LoVo (cell line): ENCODE results near the gene GPC1.
"Not testable (repeated sequence)": the region's sequence is repeated elsewhere in the genome, so short reads cannot be mapped to it uniquely, and the experiment has no call there.

Experiments
- DNase-seq: peaks from one replicate; pipeline ENCODE4 v3.0.0-alpha.2; 2016; ENCODE audit warnings: low spot score

The GPC1 gene, protein sequence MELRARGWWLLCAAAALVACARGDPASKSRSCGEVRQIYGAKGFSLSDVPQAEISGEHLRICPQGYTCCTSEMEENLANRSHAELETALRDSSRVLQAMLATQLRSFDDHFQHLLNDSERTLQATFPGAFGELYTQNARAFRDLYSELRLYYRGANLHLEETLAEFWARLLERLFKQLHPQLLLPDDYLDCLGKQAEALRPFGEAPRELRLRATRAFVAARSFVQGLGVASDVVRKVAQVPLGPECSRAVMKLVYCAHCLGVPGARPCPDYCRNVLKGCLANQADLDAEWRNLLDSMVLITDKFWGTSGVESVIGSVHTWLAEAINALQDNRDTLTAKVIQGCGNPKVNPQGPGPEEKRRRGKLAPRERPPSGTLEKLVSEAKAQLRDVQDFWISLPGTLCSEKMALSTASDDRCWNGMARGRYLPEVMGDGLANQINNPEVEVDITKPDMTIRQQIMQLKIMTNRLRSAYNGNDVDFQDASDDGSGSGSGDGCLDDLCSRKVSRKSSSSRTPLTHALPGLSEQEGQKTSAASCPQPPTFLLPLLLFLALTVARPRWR

DNA sequence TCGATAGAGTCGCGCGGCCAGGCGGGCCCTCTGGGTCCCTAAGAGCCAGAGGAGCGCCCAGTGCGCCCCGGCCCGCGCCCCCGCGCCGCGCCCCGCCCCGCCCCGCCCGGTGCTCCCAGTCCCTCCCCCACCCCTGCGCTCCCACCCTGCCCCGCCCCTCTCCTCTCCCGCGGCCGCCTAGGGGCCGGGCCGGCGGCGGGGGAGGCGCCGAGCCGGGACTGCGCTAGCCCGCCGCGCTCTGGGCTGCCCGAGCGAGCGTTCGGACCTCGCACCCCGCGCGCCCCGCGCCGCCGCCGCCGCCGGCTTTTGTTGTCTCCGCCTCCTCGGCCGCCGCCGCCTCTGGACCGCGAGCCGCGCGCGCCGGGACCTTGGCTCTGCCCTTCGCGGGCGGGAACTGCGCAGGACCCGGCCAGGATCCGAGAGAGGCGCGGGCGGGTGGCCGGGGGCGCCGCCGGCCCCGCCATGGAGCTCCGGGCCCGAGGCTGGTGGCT is at the start of gene GPC1:
GPC1 (plus strand) TSS at position 207 of the 491 bp plus-strand sequence; CDS start at position 463, 256 bp downstream.
- peak; percentile 76 for DNase-seq

DNA sequence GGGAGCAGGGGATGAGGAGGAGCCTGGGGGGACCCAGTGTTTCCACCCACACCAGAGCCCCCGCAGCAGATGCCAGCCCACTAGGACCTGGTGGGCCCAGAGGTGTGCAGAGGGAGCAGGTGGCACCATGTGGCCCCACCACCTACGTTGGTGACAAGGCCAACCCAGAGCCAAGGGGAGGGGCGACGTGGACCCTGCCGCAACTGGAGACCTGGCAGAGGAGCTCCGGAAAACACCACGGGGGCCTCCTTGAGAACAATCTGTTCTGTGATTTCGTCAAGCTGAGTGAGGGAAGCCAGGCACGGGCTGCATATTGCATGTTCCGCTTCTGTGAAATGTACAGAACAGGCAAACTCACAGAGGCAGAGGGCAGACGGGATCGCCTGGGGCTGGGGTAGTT is 49.1 kb upstream of the GPC1 start:
- no peak for DNase-seq

DNA sequence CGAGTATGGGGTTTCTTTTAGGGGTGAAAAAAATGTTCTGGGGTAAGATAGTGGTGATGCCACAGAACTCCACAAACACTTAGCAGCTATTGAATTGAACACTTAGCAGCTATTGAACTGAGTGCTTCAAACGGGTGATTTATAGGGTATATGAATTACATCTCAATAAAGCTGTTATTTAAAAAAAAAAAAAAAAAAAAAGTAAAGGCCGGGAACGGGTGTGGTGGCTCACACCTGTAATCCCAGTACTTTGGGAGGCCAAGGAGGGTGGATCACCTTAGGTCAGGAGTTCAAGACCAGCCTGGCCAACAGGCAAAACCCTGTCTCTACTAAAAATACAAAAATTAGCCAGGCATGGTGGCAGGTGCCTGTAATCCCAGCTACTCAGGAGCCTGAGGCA is 48.7 kb upstream of the GPC1 start:
- DNase-seq: not testable (repeated sequence)

DNA sequence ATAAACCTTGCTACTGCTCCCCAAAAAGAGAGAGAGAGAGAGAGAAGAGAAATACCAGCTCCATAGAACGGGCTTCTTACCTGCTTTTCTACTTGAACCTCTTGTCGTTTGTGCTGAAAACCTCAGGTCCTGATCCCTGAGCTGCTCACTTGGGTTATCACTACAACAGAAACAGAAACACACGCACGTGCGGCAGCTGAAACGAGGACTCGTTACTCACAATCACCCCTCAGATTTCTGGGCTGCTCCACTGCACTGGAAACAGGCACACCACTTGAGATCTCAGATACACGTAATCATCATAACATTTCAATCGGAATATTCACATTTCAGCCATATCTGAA is 48.2 kb upstream of the GPC1 start:
- no peak for DNase-seq

DNA sequence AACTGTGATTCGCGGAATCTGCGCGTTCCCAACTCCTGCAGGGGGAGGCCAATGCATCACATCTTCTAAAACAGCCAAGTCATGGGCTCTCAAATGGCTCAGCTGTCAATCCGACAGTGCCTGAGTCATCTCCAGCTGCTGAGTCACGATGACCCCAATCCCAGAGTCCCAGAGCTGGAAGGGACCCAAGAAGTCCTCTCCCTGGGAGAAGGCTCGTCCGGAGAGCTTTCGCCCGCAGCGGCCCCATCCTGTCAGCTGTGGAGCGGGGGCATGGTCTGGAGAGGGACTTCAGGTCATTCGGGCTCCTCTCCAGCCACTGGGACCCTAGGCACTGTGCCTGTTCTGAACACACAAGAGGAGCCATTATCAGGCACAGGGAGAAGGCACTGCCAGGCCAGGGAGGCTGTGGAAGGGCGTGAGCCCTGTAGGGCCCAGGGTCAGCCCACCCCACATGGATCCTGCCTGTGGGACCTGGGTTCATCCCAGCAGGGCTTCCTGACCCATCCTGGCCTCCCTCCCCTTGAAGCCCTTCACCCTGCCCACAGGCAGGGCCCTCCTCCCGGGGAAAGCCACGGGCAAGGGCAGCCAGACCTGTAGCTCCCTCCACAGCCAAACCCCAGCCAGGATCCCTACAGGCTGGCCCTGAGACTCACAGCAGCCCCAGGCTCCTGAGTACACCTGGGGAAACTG is 47.6 kb upstream of the GPC1 start:
- DNase-seq: peak; percentile 75

DNA sequence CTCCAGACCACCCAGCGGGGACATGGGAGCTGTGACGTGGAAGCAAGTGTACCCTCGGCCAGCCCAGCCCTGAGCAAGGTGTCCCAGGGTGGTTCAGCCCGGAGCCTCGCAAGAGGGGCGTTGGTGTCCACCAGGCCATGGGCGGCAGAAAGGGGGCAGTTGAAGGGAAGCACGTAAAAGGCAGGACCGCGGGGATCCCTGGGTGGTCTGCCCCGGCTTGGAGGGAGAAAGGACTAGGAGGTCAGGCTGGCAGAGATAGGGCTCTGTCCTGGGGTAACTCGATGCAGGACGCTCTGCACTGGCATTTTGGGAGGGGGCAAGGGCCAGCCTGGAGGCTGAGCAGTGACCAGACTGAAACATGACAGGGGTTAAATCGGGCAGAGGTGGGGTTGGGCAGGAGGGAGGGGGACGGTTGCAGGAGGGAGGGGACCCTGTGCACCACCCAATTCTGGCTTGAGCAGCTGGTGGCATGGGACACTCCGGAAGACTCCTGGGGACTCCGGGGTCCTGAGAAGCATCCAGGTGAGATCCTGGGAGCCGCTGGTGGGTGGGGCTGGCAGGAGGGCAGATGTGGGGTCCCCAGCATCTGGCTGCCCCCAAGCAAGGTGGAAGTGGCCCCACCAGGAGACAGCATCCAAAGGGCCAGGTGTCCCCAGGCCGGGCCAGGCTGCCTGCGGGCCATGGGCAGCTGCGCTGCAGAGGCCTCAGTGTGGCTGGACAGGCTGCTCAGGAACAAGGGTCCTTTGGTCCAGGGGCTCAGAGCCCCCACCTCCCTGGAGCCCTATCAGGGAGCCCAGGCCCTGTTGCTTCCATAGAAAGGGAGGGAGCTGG is 46.8 kb upstream of the GPC1 start:
- DNase-seq: no peak

DNA sequence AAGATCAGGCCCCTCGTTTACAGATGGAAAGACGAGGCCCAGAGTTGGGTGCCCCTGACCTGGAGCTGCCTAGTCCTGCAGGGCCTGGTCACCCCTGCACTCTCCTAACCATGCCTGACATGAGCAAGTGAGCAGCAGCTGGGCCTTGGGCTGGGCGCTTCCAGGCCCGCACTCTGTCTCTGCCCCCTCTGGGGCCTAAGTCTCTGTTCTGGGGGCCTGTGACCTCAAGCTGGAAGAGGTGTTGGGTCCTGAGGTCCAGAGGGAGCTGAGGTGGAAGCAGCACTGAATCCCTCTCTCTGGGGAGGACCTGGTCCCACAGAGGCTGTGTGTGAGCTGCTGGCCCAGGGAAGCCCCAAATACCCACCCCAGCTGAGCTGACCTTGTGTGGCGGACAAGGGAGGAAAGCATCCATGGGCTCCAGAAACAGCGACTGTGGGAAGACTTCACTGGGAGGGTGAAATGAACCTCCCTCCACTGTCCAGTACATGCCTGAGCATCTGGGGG is 46.1 kb upstream of the GPC1 start:
- no peak for DNase-seq

DNA sequence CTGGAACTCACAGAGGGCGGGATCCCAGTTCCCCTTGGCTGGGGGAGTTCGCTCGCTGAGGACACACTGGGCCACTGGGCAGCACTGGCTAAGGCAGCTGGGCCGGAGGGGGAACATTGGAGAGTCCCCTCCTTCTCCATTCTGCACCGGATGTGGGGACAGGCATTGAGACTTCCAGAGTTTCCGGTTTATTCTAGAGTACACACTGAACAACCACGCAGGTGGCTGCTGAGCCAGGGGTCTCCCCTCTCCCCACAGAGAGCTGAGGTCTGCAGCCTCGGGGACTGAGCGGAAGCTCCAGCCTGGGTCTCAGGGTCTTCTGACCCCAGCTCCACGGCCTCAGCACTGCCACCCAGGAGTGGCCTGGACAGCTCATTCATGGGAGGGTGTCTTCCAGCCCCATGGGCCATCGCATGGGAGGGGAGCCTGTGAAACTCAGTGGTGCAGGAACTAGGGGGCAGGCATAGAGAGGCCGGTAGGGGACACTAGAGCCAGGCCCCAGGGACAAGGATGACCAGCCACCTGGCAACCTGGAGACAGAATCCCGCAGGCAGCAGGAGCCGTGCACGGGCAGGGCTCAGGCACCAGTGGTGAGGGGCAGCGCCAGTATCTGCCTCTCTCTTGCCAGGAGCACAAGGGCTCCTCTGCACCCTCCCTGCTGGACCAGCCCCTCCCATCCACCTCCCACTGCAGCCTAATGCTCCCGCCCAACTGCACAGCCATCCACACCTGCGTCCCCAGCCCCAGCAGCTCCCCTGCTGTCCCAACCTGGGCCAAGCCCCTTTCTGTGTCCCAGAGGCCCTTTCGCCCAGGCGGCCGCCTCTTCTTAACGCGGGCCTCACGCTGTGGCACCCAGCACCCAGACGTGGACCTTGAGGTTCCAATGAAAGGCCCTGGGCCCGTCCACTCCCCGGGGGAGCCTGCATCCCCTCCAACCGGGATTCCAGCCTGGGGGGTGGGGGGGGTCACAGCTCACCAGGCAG is 45.1 kb upstream of the GPC1 start:
- no peak for DNase-seq

DNA sequence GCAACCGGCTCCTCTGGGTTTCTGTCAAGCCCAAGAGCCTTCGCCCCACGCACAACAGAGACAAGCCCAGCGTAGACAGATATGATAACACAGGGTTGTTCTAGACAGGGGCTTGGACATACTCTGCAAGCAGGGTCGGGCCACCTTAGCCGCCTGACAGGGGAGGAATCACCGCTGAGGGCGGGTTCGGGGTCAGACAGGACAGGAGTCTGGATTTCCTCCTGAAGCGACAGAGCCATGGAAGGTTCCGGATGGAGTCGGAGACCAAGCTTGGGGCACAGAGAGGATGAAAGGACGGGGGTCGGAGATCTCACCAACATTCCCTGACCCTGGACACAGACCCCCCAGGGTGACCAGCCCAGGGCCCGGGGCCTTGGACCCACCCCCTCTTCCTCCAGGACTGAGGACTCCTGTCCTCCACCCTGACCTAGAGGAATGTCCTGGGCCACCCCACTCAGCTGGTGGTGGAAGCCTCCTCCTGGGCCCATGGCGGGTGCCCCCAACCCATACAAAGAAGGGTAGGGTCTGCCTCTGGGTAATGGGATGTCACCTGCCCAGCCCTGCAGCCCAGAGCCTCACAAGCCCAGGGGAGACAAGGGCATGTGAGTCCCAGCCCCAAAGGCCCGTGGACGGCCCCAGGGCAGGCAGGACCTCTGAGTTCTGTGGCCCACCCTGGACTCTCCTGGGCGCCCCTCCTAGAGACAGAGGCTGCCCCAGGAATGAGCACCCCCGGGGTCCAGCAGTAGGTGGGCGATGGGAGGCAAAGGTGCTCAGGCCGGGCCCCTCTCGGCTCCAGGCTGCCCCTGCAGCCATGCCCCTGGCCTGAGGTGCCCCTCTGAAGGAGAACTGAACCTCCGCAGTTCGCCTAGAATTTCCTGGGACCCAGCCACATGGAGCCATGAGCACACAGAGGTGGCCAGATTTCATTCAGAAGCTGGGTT is 44.1 kb upstream of the GPC1 start:
- no peak for DNase-seq

DNA sequence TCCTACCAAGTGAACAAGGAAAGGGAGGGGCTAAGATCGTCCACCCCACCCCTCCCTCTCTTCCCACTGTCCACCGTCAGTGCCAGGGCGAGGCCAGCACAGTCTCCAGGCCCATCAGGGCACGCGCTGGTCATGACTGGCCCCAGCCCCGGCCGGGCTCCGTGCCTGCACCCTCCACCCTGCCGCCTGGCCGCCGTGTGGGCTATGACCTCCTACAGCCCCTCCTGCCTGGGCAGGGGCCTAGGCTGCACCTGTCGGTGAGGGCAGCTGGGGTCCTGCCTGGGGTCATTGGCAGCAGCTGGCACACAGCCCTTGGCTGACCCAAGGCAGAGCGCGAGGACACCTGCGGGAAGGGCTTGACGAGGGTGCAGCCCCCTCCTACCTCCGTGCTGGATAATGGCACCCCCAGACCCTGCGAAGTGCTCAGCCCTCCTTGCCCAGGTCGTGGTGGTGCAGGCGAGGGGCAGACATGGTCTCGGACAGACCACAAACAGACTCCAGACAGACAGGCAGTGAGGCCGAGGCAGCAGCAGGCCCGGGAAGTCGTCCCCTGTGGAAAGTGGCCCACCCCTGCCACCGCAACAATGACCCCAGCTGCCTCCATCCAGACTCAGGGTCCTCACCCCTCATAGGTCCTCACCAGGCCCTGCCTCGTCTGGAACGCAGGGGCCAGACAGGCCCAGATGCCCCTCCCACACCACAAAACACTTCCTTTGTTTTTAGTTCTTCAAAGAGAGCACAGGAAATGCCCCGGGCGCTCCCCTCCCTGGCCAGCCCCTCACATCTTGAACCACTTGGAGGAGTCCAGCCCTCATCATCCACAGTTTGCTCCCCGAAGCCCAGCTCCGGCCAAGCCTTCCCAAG is 43.1 kb upstream of the GPC1 start:
- DNase-seq: no peak

DNA sequence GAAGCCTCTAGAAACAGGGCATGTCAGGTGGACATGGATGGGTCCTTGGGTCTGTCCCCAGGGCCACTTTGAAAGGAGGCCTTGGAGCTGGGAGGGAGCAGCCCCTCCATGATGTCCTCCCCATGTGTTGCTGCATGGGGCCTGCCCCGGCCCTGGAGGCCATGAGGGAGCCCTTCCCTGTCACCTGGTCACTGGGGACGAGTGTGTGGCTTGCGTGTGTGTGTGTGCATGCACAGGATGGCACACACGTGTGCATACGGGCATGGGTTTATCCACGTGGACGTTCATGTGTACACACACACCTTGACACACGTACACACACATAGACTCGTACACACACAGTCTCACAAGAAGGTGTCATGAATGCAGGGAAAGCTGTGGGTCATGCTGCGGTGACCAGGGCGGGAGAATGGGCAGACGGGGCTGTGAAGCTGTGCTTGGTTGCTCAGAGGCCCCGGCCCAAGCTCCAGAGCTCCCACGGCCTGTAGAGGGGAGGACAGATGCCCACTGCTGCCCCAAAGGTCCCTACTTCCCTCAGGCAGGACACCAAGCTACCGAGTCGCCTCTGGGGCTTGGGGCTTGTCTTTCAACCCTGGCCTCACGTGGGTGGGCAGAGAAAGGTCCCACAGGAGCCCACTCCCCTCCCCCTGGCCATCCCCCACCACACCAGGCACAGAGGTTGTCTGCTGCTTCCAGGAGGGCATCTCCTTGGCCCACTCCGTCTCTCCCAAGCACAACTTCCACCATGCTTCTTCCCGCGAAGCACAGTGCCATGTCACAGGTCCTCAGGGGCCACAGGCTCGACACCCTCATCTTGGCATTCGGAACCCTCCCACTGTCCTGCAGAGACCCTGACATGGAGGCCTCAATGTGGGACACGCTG is 42.3 kb upstream of the GPC1 start:
- no peak for DNase-seq

DNA sequence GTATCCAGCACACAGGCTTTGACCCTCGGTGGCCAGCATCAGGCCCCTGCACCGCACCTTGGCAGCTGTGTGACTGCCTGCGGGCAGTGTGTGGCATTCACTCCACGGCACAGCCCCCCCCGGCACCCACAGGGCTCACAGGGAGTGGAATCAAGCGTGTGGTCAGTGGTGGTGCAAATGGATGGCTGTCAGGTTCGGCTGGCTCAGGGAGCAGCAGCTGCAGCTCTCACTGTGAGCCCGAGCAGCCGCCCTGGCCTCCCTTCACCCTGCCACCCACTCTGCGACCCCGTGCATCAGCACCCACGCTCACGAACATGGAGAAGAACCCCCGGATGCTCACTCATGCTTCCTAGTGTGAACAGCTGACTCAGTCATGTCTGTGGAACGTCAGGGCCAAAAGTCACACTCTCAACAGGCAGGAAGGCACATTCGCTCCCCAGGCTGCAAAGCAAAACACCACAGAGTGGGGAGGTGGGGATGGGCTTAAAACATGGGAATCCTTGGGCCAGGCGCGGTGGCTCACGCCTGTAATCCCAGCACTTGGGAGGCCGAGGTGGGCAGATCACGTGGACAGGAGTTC is 41.5 kb upstream of the GPC1 start:
- no peak for DNase-seq

DNA sequence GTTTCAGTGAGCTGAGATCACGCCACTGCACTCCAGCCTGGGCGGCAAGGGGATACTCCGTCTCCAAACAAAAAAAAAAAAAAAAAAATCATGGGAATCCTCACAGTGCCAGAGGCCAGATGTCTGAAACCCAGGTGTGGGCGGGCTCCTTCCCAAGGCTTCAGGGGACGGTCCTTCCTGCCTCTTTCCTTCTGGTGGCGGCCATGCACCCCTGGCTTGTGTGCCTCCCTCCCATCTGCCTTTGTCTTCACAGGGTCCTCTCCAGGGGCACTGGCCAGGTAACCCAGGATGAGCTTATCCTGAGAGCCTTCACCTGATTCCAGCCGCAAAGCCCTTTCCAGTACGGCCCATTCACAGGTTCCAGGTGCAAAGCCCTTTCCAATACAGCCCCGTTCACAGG is 40.9 kb upstream of the GPC1 start:
- no peak for DNase-seq

DNA sequence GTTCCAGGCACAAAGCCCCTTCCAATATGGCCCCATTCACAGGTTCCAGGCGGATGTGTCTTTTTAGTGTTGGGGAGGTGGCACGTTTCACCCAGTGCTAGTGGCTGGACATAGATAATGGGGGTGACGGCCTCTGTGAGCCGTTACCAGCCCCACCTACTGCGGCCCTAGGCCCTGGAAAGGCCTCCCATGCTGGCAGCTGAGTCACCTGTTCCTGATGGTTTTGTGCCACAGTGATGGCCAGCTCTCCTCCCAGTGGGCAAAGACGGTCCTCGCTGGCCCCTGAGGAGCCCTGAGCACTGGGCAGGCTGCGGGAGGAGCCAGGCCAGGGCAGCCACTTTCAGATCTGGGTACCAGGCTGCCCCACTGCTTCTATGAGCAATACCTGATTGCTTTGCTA is 40.0 kb upstream of the GPC1 start:
- no peak for DNase-seq

DNA sequence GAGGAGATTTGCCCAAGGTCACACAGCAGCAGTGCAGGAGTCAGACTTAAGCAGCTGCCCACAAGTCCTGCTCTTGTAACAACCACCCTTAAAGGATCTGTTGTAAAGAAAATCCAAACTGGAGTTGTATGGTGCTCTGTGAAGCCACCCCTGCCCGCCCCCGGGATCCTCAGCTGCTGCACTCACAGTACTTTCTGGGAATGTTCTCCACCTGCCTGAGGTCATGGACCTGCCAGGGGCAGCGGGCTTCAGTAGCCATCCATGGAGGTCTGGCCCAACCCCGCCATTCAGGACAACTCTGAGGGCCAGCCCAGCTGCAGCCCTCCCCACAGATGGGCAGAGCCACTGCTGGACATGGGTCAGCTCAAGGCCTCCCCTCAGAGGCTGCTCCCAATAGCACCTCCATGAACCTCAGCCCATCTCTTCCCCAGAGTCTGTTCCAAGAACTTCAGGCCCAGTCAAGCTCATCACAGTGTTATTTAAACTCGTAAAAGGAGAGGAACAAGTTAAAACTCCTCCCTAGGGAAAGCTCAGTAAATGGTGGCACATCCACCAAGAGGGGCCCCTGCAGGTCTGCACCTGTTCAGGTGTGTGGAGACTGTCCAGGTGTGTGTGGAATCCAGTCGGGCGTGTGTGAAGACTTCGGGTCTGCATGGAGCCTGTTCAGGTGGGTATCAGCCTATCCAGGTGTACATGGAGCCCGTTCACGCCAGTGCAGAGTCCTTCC is 39.4 kb upstream of the GPC1 start:
- no peak for DNase-seq
